Large intestine (tissue), 3 donors: ENCODE data around the gene ETFA. TPM values are rescaled to one million over a fixed set of nuclear protein-coding genes. Genes with fewer than 3 reads are reported as not detected.

Experiments used
- DNase-seq, 2 donors: peaks; one replicate each; pipeline versions ENCODE4 v3.0.0 to v3.0.0-alpha.2; 2013
- H3K27ac ChIP-seq: one replicate; pipeline ENCODE4 v1.5.1; 2013; ENCODE audit warnings: low read length
- H3K27me3 ChIP-seq: 2 replicates; pipeline ENCODE4 v1.6.1; 2013; ENCODE audit warnings: low read length; ENCODE audit not compliant: control insufficient read depth, insufficient read depth
- H3K36me3 ChIP-seq: 2 replicates; pipeline ENCODE4 v1.6.1; 2013; ENCODE audit warnings: low read length; ENCODE audit not compliant: control insufficient read depth, insufficient read depth
- H3K4me1 ChIP-seq: one replicate; pipeline ENCODE4 v1.6.1; 2013; ENCODE audit warnings: low read length; ENCODE audit not compliant: control insufficient read depth, insufficient read depth
- H3K4me3 ChIP-seq: one replicate; pipeline ENCODE4 v1.5.1; 2013; ENCODE audit warnings: low read length
- H3K9me3 ChIP-seq: one replicate; pipeline ENCODE4 v1.6.1; 2013; ENCODE audit warnings: mild to moderate bottlenecking, low read depth, low read length, moderate library complexity; ENCODE audit not compliant: control insufficient read depth
- WGBS: methylation state at CpG from one replicate; pipeline ENCODE4 v1.1.5; 2013; ENCODE audit warnings: low lambda C conversion rate; ENCODE audit not compliant: insufficient coverage; 5-methylcytosine and 5-hydroxymethylcytosine counted together
- polyA plus RNA-seq: library from polyadenylated mRNA; unstranded; fragments of 120-200 nt; gene quantifications from one replicate; pipeline ENCODE4 v1.2.1, GENCODE V29; 2013

The ETFA gene
- polyA plus RNA-seq, 1 donor = 179 TPM

DNA sequence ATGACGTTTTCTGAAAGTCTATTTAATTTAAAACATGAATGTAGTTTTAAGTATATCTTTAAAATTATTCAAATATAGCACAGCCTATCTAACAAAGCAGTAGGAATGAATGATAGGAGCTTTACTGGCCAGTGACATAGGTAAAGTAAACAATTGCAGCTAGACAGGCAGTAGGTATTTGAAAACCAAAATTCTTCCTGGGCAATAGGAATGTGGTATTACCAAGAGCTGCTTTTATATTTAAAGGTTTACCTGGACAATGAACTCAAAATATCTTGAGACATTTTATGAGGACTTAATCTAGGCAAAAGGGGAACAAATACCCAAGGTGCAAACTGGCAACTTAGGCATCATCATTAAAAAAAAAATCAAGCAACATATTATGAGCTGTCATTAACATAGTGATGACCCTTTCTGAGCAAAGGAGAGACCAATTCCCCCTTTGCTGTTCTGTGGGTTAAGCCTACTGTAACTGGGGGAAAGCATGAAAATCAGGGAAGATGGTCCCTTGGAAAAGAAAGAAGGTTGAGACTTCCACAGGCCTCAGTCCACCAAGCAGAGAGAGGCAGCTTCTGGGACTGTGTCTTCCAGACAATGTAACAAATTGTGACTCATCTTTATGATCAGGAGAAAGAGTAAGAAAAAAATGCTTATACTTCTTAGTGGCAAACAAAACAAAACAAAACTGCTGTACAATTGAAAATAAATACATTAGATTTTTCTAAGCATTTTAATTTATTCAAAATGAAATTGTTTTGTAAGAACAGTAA lies 38.2 kb upstream of the ETFA start:
- Histone ChIP-seq H3K9me3 (peaks cover 6% of the 10 kb centered on the region), H3K4me1 (peaks cover 7% of the 10 kb centered on the region), H3K4me3 (no peak overlapping the region), H3K27me3 (peaks cover 35% of the 10 kb centered on the region), H3K27ac (no peak overlapping the region), H3K36me3 (peaks cover 4% of the 10 kb centered on the region)
- no peak for DNase-seq
- 71% methylated on average over 1 of the region's 1 CpG for WGBS

DNA sequence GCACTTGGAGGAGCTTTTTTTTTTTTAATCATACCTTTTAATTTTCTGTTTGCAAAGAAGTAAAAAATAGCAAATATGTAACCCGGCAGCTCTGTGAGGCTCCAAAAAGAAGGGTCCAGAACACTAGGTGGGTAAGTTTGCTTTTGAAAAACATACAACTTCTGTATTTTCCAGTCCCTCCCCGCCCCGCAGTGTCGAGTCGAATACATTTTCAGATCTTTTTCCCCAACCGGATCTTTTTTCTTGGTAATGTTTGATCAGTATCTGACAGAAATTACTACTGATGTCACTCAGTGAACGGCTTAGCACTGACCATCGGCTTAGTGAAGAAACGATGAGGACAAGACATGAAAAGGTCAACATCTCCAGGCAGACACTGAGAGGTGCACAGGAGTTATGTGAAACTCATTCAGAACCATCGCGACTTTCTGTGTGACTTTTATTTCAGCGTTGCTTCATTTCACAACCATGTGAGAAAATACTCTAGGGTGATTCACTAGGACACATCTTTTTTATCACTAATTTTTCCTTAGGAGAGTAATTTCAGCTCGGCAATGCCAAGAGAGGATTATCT lies 36.3 kb upstream of the ETFA start:
- DNase-seq = peak in 1 of 2 donors; percentile 18
- no CpG with 5 or more reads among the region's 13 CpGs for WGBS

DNA sequence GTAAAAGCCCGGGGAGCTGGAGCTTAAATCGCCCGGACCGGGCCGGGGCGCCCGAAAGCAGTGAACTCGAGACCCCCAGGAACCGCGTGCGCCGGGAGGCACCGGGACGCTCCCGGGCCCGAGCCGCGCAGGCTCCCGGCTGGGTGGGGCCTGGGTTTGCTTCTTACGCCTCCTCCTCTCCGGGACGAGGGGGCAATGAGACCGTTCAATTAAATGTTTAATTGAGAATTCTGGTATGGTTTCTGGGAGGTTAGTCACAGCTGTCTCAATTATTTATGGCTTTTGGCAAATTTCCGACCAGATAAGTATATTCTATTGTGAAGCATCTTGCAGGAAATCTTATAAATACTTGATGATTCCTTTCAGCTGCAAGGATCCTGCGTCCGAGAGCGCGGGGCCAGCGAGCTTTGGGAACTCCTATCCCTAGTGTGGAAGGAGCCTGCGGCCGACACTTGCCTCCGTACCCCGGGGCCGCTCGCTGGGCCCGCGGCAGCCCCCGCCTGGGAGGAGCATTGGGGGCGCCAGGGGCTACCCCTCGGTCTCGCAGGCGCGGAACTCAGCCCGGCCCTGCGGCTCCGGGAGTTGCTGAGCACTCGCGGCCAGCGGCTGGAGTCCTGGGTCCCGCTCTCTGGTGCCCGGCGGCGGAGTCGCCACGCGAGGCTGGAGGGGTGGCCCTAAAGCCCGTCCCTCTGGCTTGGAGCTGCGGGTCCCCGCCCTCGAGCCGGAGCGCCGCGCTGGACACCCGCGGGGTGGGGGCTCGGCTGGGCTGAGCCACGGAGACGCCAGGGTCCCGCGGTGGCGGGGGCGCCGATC lies 35.6 kb upstream of the ETFA start:
- H3K27me3 ChIP-seq = peaks cover 59% of the 10 kb centered on the region
- peak overlapping the region; percentile 47 for H3K4me3 ChIP-seq
- DNase-seq = peak in 1 of 2 donors; percentile 49
- WGBS = no CpG with 5 or more reads among the region's 74 CpGs
- H3K9me3 ChIP-seq = peaks cover 15% of the 10 kb centered on the region
- peaks cover 4% of the 10 kb centered on the region for H3K36me3 ChIP-seq
- H3K4me1 ChIP-seq = peaks cover 12% of the 10 kb centered on the region
- H3K27ac ChIP-seq = peak overlapping the region; percentile 37

More for the DNA sequence above, 36.3 kb upstream of the ETFA start:
- Histone ChIP-seq H3K9me3 (peaks cover 8% of the 10 kb centered on the region), H3K36me3 (peaks cover 4% of the 10 kb centered on the region), H3K27me3 (peaks cover 52% of the 10 kb centered on the region), H3K27ac (no peak overlapping the region), H3K4me1 (peaks cover 7% of the 10 kb centered on the region), H3K4me3 (no peak overlapping the region)

DNA sequence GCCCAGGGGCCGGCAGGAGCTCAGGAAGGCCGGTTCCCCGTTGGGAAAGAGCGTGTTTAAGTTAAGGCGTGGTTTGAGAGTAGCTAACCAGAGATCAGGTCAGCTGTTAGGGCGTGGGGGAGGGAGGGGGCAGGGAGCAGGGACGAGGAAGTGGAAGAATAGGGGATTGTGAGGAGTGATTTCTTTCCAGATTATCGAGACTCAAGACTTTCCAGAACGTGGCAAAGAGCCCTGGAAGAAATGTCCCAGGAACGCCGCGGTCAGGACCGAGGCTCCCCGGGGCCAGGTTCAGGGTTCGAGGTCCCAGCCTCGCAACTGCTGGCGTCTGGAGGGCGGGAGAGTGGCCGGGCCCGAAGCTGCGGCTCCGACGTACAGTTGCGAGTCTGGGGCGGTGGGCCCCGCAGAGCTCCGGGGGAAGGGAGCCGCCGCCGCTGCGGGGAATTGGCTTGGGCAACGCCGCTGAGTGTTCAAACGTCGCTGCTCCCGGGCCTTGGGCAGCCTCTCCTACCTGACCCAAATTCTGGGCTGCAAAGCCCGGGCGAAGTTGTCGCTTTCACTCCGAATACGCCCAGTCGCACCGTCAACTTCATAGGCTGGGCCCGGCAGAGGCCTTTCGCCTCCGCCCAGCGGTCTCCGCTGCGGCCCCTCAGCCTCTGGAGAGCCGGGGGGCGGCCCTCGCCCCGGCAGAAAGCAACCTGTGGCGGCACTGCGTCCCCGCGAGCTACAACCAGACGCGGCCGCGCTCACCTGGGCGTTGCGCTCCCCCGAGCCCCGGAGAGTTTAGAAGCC lies 34.8 kb upstream of the ETFA start:
- Histone ChIP-seq H3K4me3 (peak overlapping the region; percentile 47), H3K27ac (peak overlapping the region; percentile 37), H3K27me3 (peaks cover 67% of the 10 kb centered on the region), H3K9me3 (peaks cover 15% of the 10 kb centered on the region), H3K4me1 (peaks cover 16% of the 10 kb centered on the region), H3K36me3 (peaks cover 4% of the 10 kb centered on the region)
- peak in 1 of 2 donors; percentile 73 for DNase-seq
- WGBS = 0% methylated on average over 2 of the region's 65 CpGs

DNA sequence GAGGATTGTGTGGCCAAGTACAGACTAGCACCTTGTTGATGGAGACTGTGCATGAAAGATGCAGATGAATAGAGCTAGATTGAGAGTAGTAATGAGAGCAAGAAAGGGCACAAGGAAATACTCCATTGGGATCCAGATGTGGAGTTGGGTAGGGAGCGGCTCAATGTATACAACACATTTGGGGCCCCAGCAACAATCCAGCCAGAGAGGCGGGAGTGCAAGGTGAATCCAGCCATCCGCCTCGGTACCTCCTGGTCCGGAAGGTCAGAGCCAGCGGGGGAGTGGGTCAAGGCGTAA lies 34.3 kb upstream of the ETFA start:
- Histone ChIP-seq H3K4me1 (peaks cover 19% of the 10 kb centered on the region), H3K9me3 (peaks cover 18% of the 10 kb centered on the region), H3K27me3 (peaks cover 73% of the 10 kb centered on the region), H3K4me3 (peak overlapping the region; percentile 47), H3K36me3 (peaks cover 4% of the 10 kb centered on the region), H3K27ac (peak overlapping the region; percentile 3)
- no peak for DNase-seq
- WGBS = no CpG with 5 or more reads among the region's 7 CpGs

DNA sequence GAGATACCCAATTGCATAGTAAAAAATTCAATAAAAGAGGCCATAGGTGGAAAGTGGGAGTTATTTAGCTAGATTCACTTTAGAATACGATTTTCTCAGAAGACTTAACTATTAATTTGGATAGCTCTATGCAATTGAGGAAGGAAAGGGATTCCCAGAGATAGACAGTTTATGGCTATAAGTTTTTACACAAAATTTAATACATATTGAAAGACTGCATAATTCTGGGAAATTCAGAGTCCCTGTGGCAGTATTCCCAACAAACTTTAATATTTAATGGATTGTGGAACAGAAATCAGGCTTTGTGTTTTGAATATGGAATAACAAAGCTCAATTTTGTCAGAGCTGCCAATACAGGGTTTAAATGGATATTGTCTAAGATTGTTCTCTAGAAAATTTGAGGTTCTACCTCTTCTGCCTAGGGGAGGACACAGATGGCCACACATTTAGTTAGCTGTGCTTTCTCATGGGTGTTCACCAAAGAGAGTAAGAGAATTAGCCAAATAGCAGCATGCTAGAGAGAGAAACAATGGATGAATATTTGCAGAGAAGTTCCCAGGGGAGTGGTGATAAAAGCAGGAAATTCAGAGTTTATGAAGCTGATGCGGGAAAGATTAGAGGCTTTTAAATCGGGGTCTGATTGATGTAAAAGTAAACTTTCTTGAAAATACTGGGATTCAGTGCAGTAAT lies 33.8 kb upstream of the ETFA start:
- peak overlapping the region; percentile 3 for H3K27ac ChIP-seq
- H3K27me3 ChIP-seq = peaks cover 77% of the 10 kb centered on the region
- peak in 1 of 2 donors; percentile 16 for DNase-seq
- peaks cover under 1% of the 10 kb centered on the region for H3K36me3 ChIP-seq
- peaks cover 22% of the 10 kb centered on the region for H3K9me3 ChIP-seq
- H3K4me1 ChIP-seq = peaks cover 24% of the 10 kb centered on the region
- 0% methylated on average over 2 of the region's 3 CpGs for WGBS
- no peak overlapping the region for H3K4me3 ChIP-seq

DNA sequence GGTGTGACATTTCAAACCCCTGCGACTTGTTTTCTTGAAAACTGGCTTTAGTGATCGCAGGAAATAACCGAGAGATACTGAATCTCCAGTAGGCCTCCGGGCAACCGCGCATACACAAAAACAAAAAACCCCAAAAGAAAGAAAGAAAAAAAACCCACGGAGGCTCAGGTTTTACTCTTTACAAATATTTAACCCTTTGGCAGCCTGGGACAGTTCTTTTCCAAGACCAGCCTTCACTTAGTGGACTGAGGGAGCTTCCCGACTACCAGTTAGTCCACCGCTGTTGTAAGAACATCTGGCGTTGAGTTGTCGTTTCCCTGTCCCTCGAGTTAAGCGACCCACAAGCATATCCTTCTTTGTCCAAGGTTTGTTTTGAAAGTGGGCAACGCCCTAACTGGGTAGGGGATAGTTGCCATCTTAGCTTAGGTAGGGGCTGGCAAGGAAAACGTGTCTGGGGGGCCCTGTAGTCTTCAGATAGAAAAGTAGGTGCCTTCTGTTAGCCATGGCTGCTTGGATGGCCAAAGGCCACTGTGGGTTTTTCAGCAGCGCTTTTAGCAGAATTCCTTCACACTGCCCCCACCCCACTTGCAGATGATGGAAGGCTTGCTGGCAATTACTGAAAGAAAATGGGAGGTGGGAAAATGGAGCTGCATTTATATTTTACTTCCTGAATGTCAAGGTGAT lies 32.2 kb upstream of the ETFA start:
- Histone ChIP-seq H3K36me3 (no peaks in the 10 kb centered on the region), H3K27ac (no peak overlapping the region), H3K27me3 (peaks cover 93% of the 10 kb centered on the region), H3K4me3 (no peak overlapping the region), H3K9me3 (peaks cover 28% of the 10 kb centered on the region), H3K4me1 (peaks cover 28% of the 10 kb centered on the region)
- DNase-seq = peak in 1 of 2 donors; percentile 21
- WGBS = no CpG with 5 or more reads among the region's 16 CpGs

DNA sequence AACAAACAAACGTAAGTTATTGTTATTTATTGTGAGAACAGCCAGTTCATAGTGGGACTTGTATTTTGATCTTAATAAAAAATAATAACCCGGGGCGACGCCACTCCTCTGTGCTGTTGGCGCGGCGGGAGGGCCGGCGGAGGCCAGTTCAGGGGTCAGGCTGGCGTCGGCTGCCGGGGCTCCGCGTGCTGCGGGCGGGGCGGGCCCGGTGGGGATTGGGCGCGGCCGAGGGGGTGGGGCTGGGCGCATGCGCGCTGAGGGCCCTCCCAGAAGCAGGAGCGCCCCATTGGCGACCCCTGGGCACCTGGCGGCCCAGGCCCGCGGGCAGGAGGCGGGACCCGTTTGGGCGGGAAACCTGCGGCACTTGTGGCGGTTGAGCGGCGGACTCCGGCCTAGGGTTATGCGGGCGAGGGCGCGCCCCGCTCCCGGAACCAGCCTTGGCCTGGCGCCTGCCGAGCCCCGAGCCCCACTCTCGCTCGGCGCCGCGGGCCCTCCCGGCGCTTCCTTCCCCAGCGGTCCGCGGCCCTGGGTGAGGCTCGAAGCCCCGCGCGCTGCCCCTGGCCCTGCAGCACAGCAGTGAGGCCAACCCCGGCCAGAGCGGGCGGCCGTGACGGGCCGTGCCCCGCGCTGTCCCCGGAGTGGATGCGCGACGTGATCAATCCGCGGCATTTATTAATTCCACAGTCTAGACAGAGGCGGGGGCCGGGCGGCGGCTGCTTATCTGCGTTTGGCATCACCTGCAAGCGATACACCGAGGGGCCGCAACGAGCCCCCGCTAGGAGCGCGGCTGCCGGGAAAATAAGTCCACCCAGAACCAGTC lies 31.3 kb upstream of the ETFA start:
- peaks cover 98% of the 10 kb centered on the region for H3K27me3 ChIP-seq
- H3K27ac ChIP-seq = no peak overlapping the region
- peak in 1 of 2 donors; percentile 48 for DNase-seq
- peaks cover 33% of the 10 kb centered on the region for H3K9me3 ChIP-seq
- H3K36me3 ChIP-seq = no peaks in the 10 kb centered on the region
- no CpG with 5 or more reads among the region's 87 CpGs for WGBS
- H3K4me1 ChIP-seq = peaks cover 28% of the 10 kb centered on the region
- no peak overlapping the region for H3K4me3 ChIP-seq

DNA sequence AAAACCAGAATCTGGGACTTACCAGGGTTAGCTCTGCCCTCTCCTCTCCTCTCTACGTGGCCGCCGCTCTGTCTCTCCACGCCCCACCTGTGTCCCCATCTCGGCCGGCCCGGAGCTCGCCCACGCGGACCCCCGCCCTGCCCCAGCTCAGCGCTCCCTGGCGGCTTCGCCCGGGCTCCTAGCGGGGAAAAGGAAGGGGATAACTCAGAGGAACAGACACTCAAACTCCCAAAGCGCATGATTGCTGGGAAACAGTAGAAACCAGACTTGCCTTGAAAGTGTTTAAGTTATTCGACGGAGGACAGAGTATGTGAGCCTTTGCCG lies 30.8 kb upstream of the ETFA start:
- H3K9me3 ChIP-seq = peaks cover 35% of the 10 kb centered on the region
- H3K4me3 ChIP-seq = no peak overlapping the region
- no peaks in the 10 kb centered on the region for H3K36me3 ChIP-seq
- DNase-seq = no peak
- peaks cover 30% of the 10 kb centered on the region for H3K4me1 ChIP-seq
- peaks cover 98% of the 10 kb centered on the region for H3K27me3 ChIP-seq
- 20% methylated on average over 1 of the region's 20 CpGs for WGBS
- no peak overlapping the region for H3K27ac ChIP-seq
